Caki2 (cell line): Measurements from ENCODE around the gene MXD3. TPM values are rescaled to one million over a fixed set of nuclear protein-coding genes. Genes with fewer than 3 reads are reported as not detected.
"Not testable (repeated sequence)": the region's sequence is repeated elsewhere in the genome, so short reads cannot be mapped to it uniquely, and the experiment has no call there.

Experiments used
- DNase-seq: peaks from one replicate; pipeline ENCODE4 v3.0.0-alpha.2; 2015; ENCODE audit warnings: low read depth
- in situ Hi-C: cut with HindIII; loops from 2 replicates; pipeline ENCODE4 v1.10.0; 2016; ENCODE audit warnings: low sequenced_read_pairs, low pct_unique_long_range_greater_than_20kb, mixed read lengths
- total RNA-seq: library from RNA; depleted of rRNA; stranded (reverse); fragments of >200 nt; shearing (Covaris generic); gene quantifications from 2 replicates; pipeline ENCODE4 v1.2.3, GENCODE V29; 2014; ENCODE audit warnings: low replicate concordance

Gene MXD3
- total RNA-seq, 1 experiment from 2014 or later = 69.8 TPM

DNA sequence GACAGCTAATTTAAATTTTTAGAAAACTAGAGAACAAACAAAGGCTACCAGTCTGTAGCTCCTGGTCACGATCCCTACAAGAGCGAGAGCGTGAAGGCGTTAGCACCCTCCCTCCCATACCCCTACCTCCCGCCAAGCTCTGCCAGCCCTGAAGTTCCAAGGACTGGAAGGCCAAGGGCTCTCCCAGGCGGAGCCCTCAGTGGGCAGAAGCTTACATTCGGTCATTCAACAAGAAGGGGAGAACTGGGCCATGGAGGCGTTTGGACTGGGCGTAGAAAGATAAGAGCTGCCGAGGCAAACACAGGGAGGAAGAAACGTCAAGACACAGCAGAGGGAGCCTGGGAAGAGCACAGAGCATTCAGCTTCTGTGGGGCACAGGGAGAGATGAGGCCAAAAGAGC is 3.0 kb downstream of the MXD3 start:
- in situ Hi-C loops = no loop called here
- DNase-seq = no peak

- DNase-seq = no peak
- in situ Hi-C loops = no loop called here
Measured at GRCh38 chr5:177307544-177308363, 3.9 kb downstream of the MXD3 start.

DNA sequence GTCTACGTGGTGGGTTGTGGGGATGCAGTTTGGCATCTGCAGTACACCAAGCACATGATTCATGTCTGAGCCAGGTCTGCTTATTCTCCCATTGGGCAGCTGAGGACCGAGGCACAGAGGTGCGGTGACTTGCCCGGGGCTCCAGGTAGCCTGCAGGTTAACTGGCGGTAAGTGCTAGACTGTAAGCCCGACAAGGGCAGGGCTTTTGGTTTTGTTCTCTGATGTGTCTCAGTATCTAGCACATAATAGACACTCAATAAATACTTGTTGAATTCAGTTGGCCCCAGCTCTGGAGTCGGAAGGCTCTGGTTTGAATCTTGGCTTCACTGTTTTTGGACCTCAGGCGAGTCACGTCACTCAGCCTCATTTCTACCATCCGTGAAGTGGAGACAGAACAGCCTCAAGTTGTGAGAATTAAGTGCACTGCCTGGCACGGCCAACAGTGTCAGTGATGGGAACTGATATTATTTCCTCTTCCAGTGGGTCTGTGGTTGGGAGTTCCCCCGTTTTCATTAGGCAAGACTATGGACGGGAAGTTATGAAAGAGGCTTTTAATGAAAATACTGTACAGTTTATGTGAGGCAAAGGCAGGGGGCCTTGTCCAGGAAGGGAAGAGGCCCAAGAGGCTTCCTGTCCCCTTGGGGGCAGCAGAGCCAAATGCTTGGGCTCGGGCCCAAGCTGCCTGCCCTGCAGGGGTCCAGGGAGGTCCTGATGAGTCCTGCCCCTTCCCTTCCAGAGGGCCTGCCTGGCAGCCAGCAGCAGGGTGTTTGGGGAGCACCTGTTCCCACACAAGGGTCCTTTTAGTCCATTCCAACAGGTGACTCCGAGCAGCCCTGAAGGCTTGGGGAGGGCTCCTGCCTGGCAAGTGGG is 4.8 kb downstream of the MXD3 start:
- DNase-seq = no peak
- in situ Hi-C loops = no loop called here

- in situ Hi-C loops, DNase-seq: not testable (repeated sequence)
Measured at GRCh38 chr5:177306103-177306640, 5.5 kb downstream of the MXD3 start.

DNA sequence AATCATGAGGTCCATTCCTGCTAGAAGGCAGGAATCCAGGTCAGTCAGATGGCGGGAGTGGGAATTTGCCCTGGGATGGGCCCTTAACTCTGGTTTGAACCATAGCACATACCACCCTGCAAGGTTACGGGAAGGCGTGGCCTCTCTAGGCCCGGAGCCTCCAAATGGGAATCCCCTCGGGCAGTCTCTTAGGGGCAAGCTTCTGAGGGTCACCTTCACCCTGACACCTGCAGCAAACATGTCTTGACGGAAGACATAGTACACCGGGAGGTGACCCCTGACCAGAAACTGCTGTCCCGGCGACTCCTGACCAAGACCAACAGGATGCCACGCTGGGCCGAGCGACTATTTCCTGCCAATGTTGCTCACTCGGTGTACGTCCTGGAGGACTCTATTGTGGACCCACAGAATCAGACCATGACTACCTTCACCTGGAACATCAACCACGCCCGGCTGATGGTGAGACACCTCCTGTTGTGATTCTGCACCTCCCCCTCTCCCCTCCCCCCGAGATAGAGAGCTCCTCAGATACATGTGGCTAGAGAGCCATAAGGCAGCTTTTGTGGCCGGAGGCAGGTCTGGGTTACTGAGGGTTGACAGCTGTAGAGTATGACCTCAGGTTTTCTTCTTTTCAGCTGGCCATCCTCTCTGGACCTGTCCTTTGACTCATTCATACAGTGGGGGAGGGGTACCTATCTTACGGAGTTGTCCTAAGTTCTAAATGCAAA is 7.1 kb downstream of the MXD3 start:
- in situ Hi-C loops = no loop called here

GRCh38 chr5:177303925-177304391 is 7.7 kb downstream of the MXD3 start:
- DNase-seq = no peak

More for the DNA sequence above, 7.1 kb downstream of the MXD3 start:
- no peak for DNase-seq

GRCh38 chr5:177303121-177303924 is 8.4 kb downstream of the MXD3 start, which contains the start of the genes PRELID1 and RAB24:
TSS of gene PRELID1 (plus strand) at chr5:177303799. CDS start at chr5:177303986, 187 bp downstream.
TSS of gene RAB24 (minus strand) at chr5:177303719. CDS start at chr5:177303288, 431 bp downstream.
- in situ Hi-C loops = no loop called here
- DNase-seq = peak; percentile 72

More at GRCh38 chr5:177303925-177304391, 7.7 kb downstream of the MXD3 start:
- in situ Hi-C loops = no loop called here

GRCh38 chr5:177302354-177303110 is 9.2 kb downstream of the MXD3 start:
- in situ Hi-C loops = no loop called here
- DNase-seq = no peak

GRCh38 chr5:177301503-177302165 is 10.1 kb downstream of the MXD3 start:
- peak; percentile 21 for DNase-seq
- in situ Hi-C loops = no loop called here

GRCh38 chr5:177300951-177301350 is 10.7 kb downstream of the MXD3 start:
- no peak for DNase-seq
- in situ Hi-C loops = no loop called here

DNA sequence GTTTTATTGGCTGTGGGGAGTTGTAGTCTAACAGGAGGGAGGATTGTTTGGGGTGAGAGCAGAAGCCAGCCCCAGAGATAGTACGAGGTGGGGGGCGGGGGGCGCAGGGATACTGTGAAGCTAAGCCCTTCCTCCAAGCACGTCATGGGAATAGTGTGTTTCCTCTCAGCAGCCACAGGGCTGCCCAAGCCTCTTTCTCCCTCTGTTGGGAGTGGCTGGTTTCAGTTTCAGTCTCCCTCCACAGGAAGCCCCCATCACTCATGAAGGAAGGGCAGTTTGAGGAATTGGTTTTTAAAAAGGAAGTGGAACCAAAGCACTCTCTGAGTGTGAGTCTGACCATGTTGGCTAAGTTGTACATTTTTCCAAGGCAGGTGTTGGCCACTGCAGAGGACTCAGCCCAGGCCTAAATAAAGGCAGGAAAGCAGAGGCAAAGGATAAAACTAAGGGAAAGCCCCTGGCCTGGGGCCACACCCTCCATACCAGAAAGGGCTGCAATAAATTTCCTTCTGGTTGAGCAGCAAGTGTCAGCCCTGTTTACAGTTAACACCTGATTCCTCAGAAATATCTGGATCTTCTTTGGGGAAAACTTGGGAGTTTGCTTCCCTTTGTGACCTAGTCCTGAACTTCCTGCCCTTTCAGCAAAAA is 11.3 kb downstream of the MXD3 start:
- in situ Hi-C loops = no loop called here
- DNase-seq = peak; percentile 66

GRCh38 chr5:177299697-177300096 is 12.0 kb downstream of the MXD3 start:
- no peak for DNase-seq
- in situ Hi-C loops = no loop called here

- in situ Hi-C loops = no loop called here
- no peak for DNase-seq
Measured at GRCh38 chr5:177297922-177298321, 13.8 kb downstream of the MXD3 start.

GRCh38 chr5:177296581-177296980 is 15.1 kb downstream of the MXD3 start:
- DNase-seq = no peak
- in situ Hi-C loops = no loop called here

DNA sequence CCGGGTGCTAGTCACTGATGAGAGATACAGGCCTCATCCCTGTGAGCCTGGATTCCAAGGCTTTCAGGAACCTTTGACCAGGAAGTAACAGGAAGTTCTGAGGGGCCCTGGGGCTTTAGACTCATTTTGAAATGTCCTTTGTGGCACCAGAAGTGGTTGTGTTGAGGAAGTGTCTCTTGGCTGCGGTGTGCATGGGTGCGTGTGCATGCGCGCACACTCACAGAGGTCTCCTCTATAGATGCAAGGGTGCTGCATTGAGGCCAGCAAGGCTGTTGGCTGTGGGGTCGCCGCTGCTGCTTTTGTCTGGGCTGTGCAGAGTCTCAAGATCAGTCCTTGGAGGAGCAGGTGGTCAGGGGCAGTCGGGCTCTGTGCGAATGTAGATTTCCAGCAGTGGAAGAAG is 15.8 kb downstream of the MXD3 start:
- no peak for DNase-seq
- in situ Hi-C loops = no loop called here

- in situ Hi-C loops = no loop called here
Measured at GRCh38 chr5:177294632-177295031, 17.1 kb downstream of the MXD3 start.

More at GRCh38 chr5:177294632-177295031, 17.1 kb downstream of the MXD3 start:
- no peak for DNase-seq
